HG02759 (cell line): ENCODE data around the gene PPP1R13B.
"Not testable (repeated sequence)": the region's sequence is repeated elsewhere in the genome, so short reads cannot be mapped to it uniquely, and the experiment has no call there.

Experiments
- ATAC-seq: cut with Tn5 transposase; IDR thresholded peaks from one replicate; pipeline ENCODE4 v1.9.1; 2021; ENCODE audit warnings: mild to moderate bottlenecking, moderate library complexity; ENCODE audit not compliant: unreplicated experiment

PPP1R13B gene

GRCh38 chr14:103847451-103848174, at the start of gene PPP1R13B:
TSS of gene PPP1R13B (minus strand) at chr14:103847575. CDS start at chr14:103847307, 268 bp downstream.
- peak; percentile 94 for ATAC-seq

- no peak for ATAC-seq
These were observed 49.2 kb upstream of the PPP1R13B start for GRCh38 chr14:103896578-103896977.

- ATAC-seq, result no peak
These were observed 47.3 kb upstream of the PPP1R13B start for GRCh38 chr14:103894723-103895059.

- ATAC-seq, result no peak
These were observed 46.8 kb upstream of the PPP1R13B start for GRCh38 chr14:103894034-103894722.

GRCh38 chr14:103892247-103892646, 44.9 kb upstream of the PPP1R13B start:
- ATAC-seq, result no peak

GRCh38 chr14:103891667-103892215, 44.4 kb upstream of the PPP1R13B start:
- no peak for ATAC-seq

GRCh38 chr14:103890821-103891666, 43.7 kb upstream of the PPP1R13B start:
- ATAC-seq, result no peak

- ATAC-seq, result no peak
These were observed 42.6 kb upstream of the PPP1R13B start for GRCh38 chr14:103890052-103890371.

- no peak for ATAC-seq
These were observed 42.1 kb upstream of the PPP1R13B start for GRCh38 chr14:103889313-103890051.

GRCh38 chr14:103889002-103889312, 41.6 kb upstream of the PPP1R13B start:
- not testable (repeated sequence) for ATAC-seq

- ATAC-seq, result no peak
These were observed 40.3 kb upstream of the PPP1R13B start for GRCh38 chr14:103887557-103888115.

GRCh38 chr14:103887170-103887501, 39.8 kb upstream of the PPP1R13B start:
- ATAC-seq, result no peak

- ATAC-seq, result no peak
These were observed 39.2 kb upstream of the PPP1R13B start for GRCh38 chr14:103886304-103887169.

GRCh38 chr14:103885509-103885932, 38.1 kb upstream of the PPP1R13B start:
- ATAC-seq, result no peak

- no peak for ATAC-seq
These were observed 37.5 kb upstream of the PPP1R13B start for GRCh38 chr14:103884854-103885253.

GRCh38 chr14:103883263-103883523, 35.8 kb upstream of the PPP1R13B start:
- ATAC-seq, result no peak

- no peak for ATAC-seq
These were observed 35.3 kb upstream of the PPP1R13B start for GRCh38 chr14:103882503-103883262.

- ATAC-seq, result no peak
These were observed 34.2 kb upstream of the PPP1R13B start for GRCh38 chr14:103881268-103882201.
